HEK293 (cell line): ENCODE data around the gene P2RX7.

Source experiments
- CTCF ChIA-PET: fragments of 350-600 bp; formaldehyde crosslinking; extraction: SDS; loops from one replicate; lab custom pipeline; 2021; ENCODE audit warnings: antibody characterized with exemption; lab: Yijun Ruan, JAX
- POLR2A ChIA-PET: fragments of 300-600 bp; formaldehyde crosslinking; extraction: SDS; loops from one replicate; lab custom pipeline; 2020; ENCODE audit warnings: antibody characterized with exemption, inconsistent platforms; lab: Yijun Ruan, JAX
- H3K27ac ChIP-seq: fragments of 200-500 bp; sonication (Bioruptor generic); 2 replicates; pipeline ENCODE4 v1.5.1; 2014; ENCODE audit warnings: low read depth, low read length, control low read depth, inconsistent platforms; ENCODE audit errors: extremely low read depth
- H3K36me3 ChIP-seq, 2 experiments: fragments of 200-500 bp in 1 of 2; sonication (Bioruptor generic) in 1 of 2; 1 replicate in 1 of 2; 2 replicates in 1 of 2; pipeline ENCODE4 v1.5.1; 2014 to 2017; ENCODE audit warnings: inconsistent platforms in 2 of 2, low read length in 2 of 2; ENCODE audit not compliant: control insufficient read depth in 2 of 2, insufficient read depth in 1 of 2
- H3K4me1 ChIP-seq: fragments of 200-500 bp; sonication (Bioruptor generic); 2 replicates; pipeline ENCODE4 v1.5.1; 2014; ENCODE audit warnings: mild to moderate bottlenecking, low read length, inconsistent platforms; ENCODE audit not compliant: control insufficient read depth, insufficient read depth
- H3K4me3 ChIP-seq: 2 replicates; pipeline ENCODE4 v1.5.1; 2011; ENCODE audit warnings: low read depth, mild to moderate bottlenecking, control low read depth, low read length, moderate library complexity
- H3K9me3 ChIP-seq: fragments of 200-500 bp; sonication (Bioruptor generic); 2 replicates; pipeline ENCODE4 v1.5.1; 2014; ENCODE audit warnings: low read depth, low read length, inconsistent platforms; ENCODE audit not compliant: control insufficient read depth, insufficient read depth
- GLI2 ChIP-seq: fragments of 450-650 bp; formaldehyde crosslinking; IDR thresholded peaks from 2 replicates; pipeline ENCODE4; 2017; ENCODE audit warnings: missing biosample characterization, missing genetic modification characterization, low read depth, borderline replicate concordance
- GLI4 ChIP-seq: fragments of 450-650 bp; formaldehyde crosslinking; IDR thresholded peaks from 2 replicates; pipeline ENCODE4 v1.5.1; 2016; ENCODE audit warnings: missing biosample characterization, missing genetic modification characterization
- HOXC10 ChIP-seq: sonication (generic); formaldehyde crosslinking; IDR thresholded peaks from 2 replicates; pipeline ENCODE4 v1.8.1; 2023; ENCODE audit warnings: mild to moderate bottlenecking, missing genetic modification reagents
- HOXD13 ChIP-seq: sonication (generic); formaldehyde crosslinking; IDR thresholded peaks from 2 replicates; pipeline ENCODE4 v1.8.0; 2022; ENCODE audit warnings: missing genetic modification reagents, borderline replicate concordance
- KLF1 ChIP-seq: fragments of 450-650 bp; formaldehyde crosslinking; IDR thresholded peaks from 2 replicates; pipeline ENCODE4 v1.5.1; 2016; ENCODE audit warnings: missing biosample characterization, missing genetic modification characterization
- KLF16 ChIP-seq: fragments of 450-650 bp; formaldehyde crosslinking; IDR thresholded peaks from 2 replicates; pipeline ENCODE4 v1.5.1; 2017; ENCODE audit warnings: missing biosample characterization, missing genetic modification characterization
- REPIN1 ChIP-seq: fragments of 450-650 bp; formaldehyde crosslinking; IDR thresholded peaks from 2 replicates; pipeline ENCODE4 v1.5.1; 2017; ENCODE audit warnings: missing biosample characterization, missing genetic modification characterization, low read depth
- SCRT1 ChIP-seq: fragments of 450-650 bp; formaldehyde crosslinking; IDR thresholded peaks from 2 replicates; pipeline ENCODE4 v1.5.1; 2016; ENCODE audit warnings: missing biosample characterization, missing genetic modification characterization, borderline replicate concordance
- ZBTB20 ChIP-seq: fragments of 450-650 bp; formaldehyde crosslinking; IDR thresholded peaks from 2 replicates; pipeline ENCODE4 v1.5.1; 2016; ENCODE audit warnings: missing biosample characterization, missing genetic modification characterization
- ZNF2 ChIP-seq: fragments of 450-650 bp; formaldehyde crosslinking; IDR thresholded peaks from 2 replicates; pipeline ENCODE4 v1.5.1; 2016; ENCODE audit warnings: missing biosample characterization, missing genetic modification characterization
- ZNF324 ChIP-seq: fragments of 450-650 bp; formaldehyde crosslinking; IDR thresholded peaks from 2 replicates; pipeline ENCODE4 v1.5.1; 2016; ENCODE audit warnings: missing biosample characterization, missing genetic modification characterization
- ZNF48 ChIP-seq: fragments of 450-650 bp; formaldehyde crosslinking; IDR thresholded peaks from 2 replicates; pipeline ENCODE4 v1.5.1; 2016; ENCODE audit warnings: missing biosample characterization, missing genetic modification characterization
- ZNF521 ChIP-seq: fragments of 450-650 bp; formaldehyde crosslinking; IDR thresholded peaks from 2 replicates; pipeline ENCODE4 v1.5.1; 2017; ENCODE audit warnings: missing biosample characterization, mild to moderate bottlenecking, missing genetic modification characterization
- ZNF610 ChIP-seq: fragments of 450-650 bp; formaldehyde crosslinking; IDR thresholded peaks from 2 replicates; pipeline ENCODE4 v1.5.1; 2016; ENCODE audit warnings: missing biosample characterization, missing genetic modification characterization, borderline replicate concordance
- ZNF654 ChIP-seq: fragments of 450-650 bp; formaldehyde crosslinking; IDR thresholded peaks from 2 replicates; pipeline ENCODE4 v1.5.1; 2016; ENCODE audit warnings: low read depth, missing biosample characterization, missing genetic modification characterization
- ZNF830 ChIP-seq: fragments of 450-650 bp; IDR thresholded peaks from 2 replicates; pipeline ENCODE4 v1.5.0; 2018; ENCODE audit warnings: missing biosample characterization, missing genetic modification characterization, low read depth, mild to moderate bottlenecking, moderate library complexity
- ZXDB ChIP-seq: fragments of 450-650 bp; formaldehyde crosslinking; IDR thresholded peaks from 2 replicates; pipeline ENCODE4 v1.5.1; 2016; ENCODE audit warnings: missing biosample characterization, missing genetic modification characterization
- TF ChIP-seq, protein P1 (sequence below): fragments of 450-650 bp; formaldehyde crosslinking; IDR thresholded peaks from 2 replicates; pipeline ENCODE4 v1.5.1; 2016; ENCODE audit warnings: missing biosample characterization, missing genetic modification characterization
- TF ChIP-seq, protein P2 (sequence below): fragments of 450-650 bp; formaldehyde crosslinking; IDR thresholded peaks from 2 replicates; pipeline ENCODE4 v1.5.1; 2016; ENCODE audit warnings: missing biosample characterization, missing genetic modification characterization
- TF ChIP-seq, protein P3 (sequence below): fragments of 450-650 bp; formaldehyde crosslinking; conservative IDR thresholded peaks from 2 replicates; pipeline ENCODE4 v1.5.1; 2016; ENCODE audit warnings: low read depth, missing biosample characterization, missing genetic modification characterization

P2RX7 gene

DNA sequence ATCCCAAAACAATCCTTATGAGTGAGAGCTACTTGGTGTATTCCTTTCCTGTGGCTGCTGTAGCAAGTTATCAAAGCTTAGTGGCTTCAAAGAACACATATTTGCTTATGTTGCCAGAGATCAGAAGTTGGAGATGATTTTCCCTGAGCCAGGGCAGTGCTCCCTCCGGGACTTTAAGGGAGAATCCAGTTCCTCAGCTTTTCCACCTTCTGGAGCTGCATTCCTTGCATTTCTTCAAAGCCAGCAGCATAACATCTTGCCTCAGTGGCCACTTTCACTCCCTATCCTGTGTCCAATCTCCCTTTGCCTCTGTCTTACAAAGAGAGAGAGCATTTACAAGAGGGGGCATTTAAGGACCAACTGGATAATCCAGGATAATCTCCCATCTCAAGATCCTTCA, 33.7 kb downstream of the P2RX7 start (continued):
- TF ChIP-seq, protein P1, sequence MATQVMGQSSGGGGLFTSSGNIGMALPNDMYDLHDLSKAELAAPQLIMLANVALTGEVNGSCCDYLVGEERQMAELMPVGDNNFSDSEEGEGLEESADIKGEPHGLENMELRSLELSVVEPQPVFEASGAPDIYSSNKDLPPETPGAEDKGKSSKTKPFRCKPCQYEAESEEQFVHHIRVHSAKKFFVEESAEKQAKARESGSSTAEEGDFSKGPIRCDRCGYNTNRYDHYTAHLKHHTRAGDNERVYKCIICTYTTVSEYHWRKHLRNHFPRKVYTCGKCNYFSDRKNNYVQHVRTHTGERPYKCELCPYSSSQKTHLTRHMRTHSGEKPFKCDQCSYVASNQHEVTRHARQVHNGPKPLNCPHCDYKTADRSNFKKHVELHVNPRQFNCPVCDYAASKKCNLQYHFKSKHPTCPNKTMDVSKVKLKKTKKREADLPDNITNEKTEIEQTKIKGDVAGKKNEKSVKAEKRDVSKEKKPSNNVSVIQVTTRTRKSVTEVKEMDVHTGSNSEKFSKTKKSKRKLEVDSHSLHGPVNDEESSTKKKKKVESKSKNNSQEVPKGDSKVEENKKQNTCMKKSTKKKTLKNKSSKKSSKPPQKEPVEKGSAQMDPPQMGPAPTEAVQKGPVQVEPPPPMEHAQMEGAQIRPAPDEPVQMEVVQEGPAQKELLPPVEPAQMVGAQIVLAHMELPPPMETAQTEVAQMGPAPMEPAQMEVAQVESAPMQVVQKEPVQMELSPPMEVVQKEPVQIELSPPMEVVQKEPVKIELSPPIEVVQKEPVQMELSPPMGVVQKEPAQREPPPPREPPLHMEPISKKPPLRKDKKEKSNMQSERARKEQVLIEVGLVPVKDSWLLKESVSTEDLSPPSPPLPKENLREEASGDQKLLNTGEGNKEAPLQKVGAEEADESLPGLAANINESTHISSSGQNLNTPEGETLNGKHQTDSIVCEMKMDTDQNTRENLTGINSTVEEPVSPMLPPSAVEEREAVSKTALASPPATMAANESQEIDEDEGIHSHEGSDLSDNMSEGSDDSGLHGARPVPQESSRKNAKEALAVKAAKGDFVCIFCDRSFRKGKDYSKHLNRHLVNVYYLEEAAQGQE (tag by site-specific recombination), result no peak
- TF ChIP-seq ZNF2 (no peak), ZXDB (tag by site-specific recombination) (no peak), KLF16 (tag by site-specific recombination) (no peak)
- TF ChIP-seq, all 188 proteins: peak for 0

DNA sequence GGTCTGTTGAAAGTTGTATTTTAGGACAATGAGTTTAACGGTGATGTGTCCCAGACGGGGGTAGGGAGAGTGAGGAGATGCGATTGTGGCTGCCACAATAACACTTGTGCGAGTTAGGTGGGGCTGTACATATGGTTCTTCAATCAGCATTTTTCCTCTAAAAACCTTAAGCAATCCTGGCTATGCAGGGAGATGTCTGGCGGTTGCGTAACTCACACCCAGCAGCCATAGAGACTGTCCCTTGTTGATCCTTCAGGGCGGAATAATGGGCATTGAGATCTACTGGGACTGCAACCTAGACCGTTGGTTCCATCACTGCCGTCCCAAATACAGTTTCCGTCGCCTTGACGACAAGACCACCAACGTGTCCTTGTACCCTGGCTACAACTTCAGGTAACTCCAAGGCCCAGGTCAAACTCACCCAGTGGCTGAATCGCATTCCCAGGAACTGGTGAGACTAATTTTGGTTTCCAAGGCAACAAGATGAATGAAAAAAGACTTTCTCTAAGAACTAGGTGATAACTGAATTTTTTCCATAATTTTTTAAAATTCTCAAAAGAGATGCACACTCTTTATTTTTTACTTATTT, 34.6 kb downstream of the P2RX7 start:
- Histone ChIP-seq H3K4me1 (no peaks in the 10 kb centered on the region), H3K36me3 (no peaks in the 10 kb centered on the region), H3K4me3 (no peak overlapping the region), H3K9me3 (no peaks in the 10 kb centered on the region), H3K27ac (no peak overlapping the region)
- CTCF ChIA-PET, result no interaction called here
- POLR2A ChIA-PET, result interaction anchor here (0.6 kb wide), 2 partner anchors 11 to 204 kb away, joined by 3 to 6 read pairs; no protein-coding TSS in a partner anchor
- no peak for TF ChIP-seq KLF1 (tag by site-specific recombination)
- TF ChIP-seq ZNF830 (tag by site-specific recombination), result no peak
- no peak for TF ChIP-seq GLI2 (tag by site-specific recombination)
- TF ChIP-seq GLI4 (tag by site-specific recombination), result no peak
- no peak for TF ChIP-seq ZNF521 (tag by site-specific recombination)
- no peak for TF ChIP-seq ZNF610 (tag by site-specific recombination)
- TF ChIP-seq, protein P2, sequence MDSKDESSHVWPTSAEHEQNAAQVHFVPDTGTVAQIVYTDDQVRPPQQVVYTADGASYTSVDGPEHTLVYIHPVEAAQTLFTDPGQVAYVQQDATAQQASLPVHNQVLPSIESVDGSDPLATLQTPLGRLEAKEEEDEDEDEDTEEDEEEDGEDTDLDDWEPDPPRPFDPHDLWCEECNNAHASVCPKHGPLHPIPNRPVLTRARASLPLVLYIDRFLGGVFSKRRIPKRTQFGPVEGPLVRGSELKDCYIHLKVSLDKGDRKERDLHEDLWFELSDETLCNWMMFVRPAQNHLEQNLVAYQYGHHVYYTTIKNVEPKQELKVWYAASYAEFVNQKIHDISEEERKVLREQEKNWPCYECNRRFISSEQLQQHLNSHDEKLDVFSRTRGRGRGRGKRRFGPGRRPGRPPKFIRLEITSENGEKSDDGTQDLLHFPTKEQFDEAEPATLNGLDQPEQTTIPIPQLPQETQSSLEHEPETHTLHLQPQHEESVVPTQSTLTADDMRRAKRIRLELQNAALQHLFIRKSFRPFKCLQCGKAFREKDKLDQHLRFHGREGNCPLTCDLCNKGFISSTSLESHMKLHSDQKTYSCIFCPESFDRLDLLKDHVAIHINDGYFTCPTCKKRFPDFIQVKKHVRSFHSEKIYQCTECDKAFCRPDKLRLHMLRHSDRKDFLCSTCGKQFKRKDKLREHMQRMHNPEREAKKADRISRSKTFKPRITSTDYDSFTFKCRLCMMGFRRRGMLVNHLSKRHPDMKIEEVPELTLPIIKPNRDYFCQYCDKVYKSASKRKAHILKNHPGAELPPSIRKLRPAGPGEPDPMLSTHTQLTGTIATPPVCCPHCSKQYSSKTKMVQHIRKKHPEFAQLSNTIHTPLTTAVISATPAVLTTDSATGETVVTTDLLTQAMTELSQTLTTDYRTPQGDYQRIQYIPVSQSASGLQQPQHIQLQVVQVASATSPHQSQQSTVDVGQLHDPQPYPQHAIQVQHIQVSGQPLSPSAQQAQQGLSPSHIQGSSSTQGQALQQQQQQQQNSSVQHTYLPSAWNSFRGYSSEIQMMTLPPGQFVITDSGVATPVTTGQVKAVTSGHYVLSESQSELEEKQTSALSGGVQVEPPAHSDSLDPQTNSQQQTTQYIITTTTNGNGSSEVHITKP (tag by site-specific recombination), result no peak
- no peak for TF ChIP-seq ZBTB20 (tag by site-specific recombination)
- no peak for TF ChIP-seq SCRT1 (tag by site-specific recombination)
- TF ChIP-seq HOXC10 (CRISPR knock-in tag), result no peak
- TF ChIP-seq ZNF48 (tag by site-specific recombination), result no peak
- no peak for TF ChIP-seq ZNF324 (tag by site-specific recombination)
- no peak for TF ChIP-seq ZNF654
- TF ChIP-seq HOXD13 (CRISPR knock-in tag), result no peak

DNA sequence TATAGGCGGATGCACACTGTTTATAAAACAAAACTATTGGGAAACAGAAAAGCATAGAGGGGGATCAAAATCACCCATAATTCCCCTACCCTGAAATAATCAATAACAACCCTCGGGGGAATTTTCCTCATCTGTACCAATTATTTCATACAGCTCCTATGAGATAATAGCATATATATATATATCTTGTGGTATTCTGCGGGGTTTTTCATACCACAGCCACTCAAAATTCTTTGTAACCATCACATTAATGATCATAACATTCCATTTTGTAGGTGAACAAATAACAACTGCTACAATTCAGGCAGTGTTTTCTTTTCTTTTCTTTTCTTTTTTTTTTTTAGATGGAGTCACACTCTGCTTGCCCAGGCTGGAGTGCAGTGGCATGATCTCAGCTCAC, 35.3 kb downstream of the P2RX7 start:
- Histone ChIP-seq H3K4me3 (no peak overlapping the region), H3K27ac (no peak overlapping the region), H3K36me3 (no peaks in the 10 kb centered on the region), H3K4me1 (no peaks in the 10 kb centered on the region), H3K9me3 (no peaks in the 10 kb centered on the region)
- POLR2A ChIA-PET, result no interaction called here
- CTCF ChIA-PET, result no interaction called here
- no peak for TF ChIP-seq REPIN1
- TF ChIP-seq, protein P3, sequence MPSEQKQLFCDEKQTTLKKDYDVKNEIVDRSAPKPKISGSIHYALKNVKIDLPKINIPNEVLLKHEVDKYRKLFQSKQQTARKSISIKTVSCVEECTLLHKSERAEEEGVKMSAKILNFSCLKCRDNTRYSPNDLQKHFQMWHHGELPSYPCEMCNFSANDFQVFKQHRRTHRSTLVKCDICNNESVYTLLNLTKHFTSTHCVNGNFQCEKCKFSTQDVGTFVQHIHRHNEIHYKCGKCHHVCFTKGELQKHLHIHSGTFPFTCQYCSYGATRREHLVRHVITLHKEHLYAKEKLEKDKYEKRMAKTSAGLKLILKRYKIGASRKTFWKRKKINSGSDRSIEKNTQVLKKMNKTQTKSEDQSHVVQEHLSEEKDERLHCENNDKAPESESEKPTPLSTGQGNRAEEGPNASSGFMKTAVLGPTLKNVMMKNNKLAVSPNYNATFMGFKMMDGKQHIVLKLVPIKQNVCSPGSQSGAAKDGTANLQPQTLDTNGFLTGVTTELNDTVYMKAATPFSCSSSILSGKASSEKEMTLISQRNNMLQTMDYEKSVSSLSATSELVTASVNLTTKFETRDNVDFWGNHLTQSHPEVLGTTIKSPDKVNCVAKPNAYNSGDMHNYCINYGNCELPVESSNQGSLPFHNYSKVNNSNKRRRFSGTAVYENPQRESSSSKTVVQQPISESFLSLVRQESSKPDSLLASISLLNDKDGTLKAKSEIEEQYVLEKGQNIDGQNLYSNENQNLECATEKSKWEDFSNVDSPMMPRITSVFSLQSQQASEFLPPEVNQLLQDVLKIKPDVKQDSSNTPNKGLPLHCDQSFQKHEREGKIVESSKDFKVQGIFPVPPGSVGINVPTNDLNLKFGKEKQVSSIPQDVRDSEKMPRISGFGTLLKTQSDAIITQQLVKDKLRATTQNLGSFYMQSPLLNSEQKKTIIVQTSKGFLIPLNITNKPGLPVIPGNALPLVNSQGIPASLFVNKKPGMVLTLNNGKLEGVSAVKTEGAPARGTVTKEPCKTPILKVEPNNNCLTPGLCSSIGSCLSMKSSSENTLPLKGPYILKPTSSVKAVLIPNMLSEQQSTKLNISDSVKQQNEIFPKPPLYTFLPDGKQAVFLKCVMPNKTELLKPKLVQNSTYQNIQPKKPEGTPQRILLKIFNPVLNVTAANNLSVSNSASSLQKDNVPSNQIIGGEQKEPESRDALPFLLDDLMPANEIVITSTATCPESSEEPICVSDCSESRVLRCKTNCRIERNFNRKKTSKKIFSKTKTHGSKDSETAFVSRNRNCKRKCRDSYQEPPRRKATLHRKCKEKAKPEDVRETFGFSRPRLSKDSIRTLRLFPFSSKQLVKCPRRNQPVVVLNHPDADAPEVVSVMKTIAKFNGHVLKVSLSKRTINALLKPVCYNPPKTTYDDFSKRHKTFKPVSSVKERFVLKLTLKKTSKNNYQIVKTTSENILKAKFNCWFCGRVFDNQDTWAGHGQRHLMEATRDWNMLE (tag by site-specific recombination), result no peak
